Transverse colon (tissue), 4 donors: ENCODE data around the gene CLINT1.

Source experiments
- POLR2A ChIP-seq: fragments of 450-650 bp; IDR thresholded peaks from one replicate; pipeline ENCODE4 v1.6.1; 2016; ENCODE audit warnings: antibody characterized with exemption, mild to moderate bottlenecking, moderate library complexity
- POLR2AphosphoS5 ChIP-seq, 3 donors: sonication (generic); formaldehyde crosslinking; IDR thresholded peaks; one replicate each; pipeline ENCODE4 v1.6.1; 2016; ENCODE audit warnings: antibody characterized with exemption in 3 of 3
- TF ChIP-seq, protein P1 (sequence below), 5 experiments: fragments of 200-600 bp in 3 of 5; fragments of 450-650 bp in 2 of 5; sonication (generic) in 3 of 5; IDR thresholded peaks; 1 replicate in 2 of 5; 2 replicates in 3 of 5; pipeline ENCODE4 v1.5.1; 2016 to 2017; ENCODE audit warnings: antibody characterized with exemption in 5 of 5, inconsistent platforms in 3 of 5, mild to moderate bottlenecking in 2 of 5, moderate library complexity in 1 of 5

DNA sequence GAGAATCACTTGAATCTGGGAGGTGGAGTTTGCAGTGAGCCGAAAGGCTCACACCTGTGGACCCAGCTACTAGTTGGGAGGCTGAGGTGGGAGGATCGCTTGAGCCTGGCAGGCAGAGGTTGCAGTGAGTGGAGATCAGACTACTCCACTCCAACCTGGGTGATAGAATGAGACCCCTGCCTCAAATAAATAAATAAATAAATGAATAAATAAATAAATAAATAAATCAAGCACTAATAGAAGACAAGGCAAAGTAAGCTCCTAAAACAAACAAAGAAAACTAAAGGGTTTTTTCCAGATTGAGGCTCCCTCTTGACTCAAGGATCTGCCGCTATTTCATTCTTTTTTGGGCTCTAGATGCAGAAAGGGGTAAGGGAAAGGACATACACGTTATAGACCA, 34.7 kb upstream of the CLINT1 start:
- no peak for TF ChIP-seq POLR2A
- TF ChIP-seq, protein P1, sequence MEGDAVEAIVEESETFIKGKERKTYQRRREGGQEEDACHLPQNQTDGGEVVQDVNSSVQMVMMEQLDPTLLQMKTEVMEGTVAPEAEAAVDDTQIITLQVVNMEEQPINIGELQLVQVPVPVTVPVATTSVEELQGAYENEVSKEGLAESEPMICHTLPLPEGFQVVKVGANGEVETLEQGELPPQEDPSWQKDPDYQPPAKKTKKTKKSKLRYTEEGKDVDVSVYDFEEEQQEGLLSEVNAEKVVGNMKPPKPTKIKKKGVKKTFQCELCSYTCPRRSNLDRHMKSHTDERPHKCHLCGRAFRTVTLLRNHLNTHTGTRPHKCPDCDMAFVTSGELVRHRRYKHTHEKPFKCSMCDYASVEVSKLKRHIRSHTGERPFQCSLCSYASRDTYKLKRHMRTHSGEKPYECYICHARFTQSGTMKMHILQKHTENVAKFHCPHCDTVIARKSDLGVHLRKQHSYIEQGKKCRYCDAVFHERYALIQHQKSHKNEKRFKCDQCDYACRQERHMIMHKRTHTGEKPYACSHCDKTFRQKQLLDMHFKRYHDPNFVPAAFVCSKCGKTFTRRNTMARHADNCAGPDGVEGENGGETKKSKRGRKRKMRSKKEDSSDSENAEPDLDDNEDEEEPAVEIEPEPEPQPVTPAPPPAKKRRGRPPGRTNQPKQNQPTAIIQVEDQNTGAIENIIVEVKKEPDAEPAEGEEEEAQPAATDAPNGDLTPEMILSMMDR (IDR thresholded peaks at IDR 0.05): no peak
- no peak for TF ChIP-seq POLR2AphosphoS5 (IDR thresholded peaks at IDR 0.05)
